Skeletal muscle tissue (tissue), 4 donors: ENCODE data around the gene PLA2G2C. TPM values are rescaled to one million over a fixed set of nuclear protein-coding genes. Genes with fewer than 3 reads are reported as not detected.

Experiments
- H3K27ac ChIP-seq: one replicate; pipeline ENCODE4 v1.7.0; 2013; ENCODE audit warnings: mild to moderate bottlenecking, low read depth, low read length, inconsistent platforms
- H3K27me3 ChIP-seq, 3 donors: one replicate each; pipeline ENCODE4 v1.7.0; 2013; ENCODE audit warnings: low read length in 3 of 3; ENCODE audit not compliant: control insufficient read depth in 3 of 3, insufficient read depth in 3 of 3
- H3K36me3 ChIP-seq, 3 donors: one replicate each; pipeline ENCODE4 v1.7.0; 2013; ENCODE audit warnings: low read length in 3 of 3; ENCODE audit not compliant: control insufficient read depth in 3 of 3, insufficient read depth in 3 of 3
- H3K4me1 ChIP-seq, 3 donors: one replicate each; pipeline ENCODE4 v1.7.0; 2013; ENCODE audit warnings: low read length in 3 of 3, mild to moderate bottlenecking in 3 of 3; ENCODE audit not compliant: control insufficient read depth in 3 of 3, insufficient read depth in 3 of 3
- H3K4me3 ChIP-seq, 3 donors: one replicate each; pipeline ENCODE4 v1.7.0; 2013; ENCODE audit warnings: low read length in 3 of 3
- H3K9ac ChIP-seq, 3 donors: one replicate each; pipeline ENCODE4 v1.7.0; 2013; ENCODE audit warnings: low read length in 3 of 3, mild to moderate bottlenecking in 3 of 3, moderate library complexity in 2 of 3, low read depth in 1 of 3
- H3K9me3 ChIP-seq, 3 donors: one replicate each; pipeline ENCODE4 v1.7.0; 2013; ENCODE audit warnings: low read length in 3 of 3; ENCODE audit not compliant: control insufficient read depth in 3 of 3
- total RNA-seq: library from RNA; depleted of rRNA; stranded (reverse); fragments of >200 nt; gene quantifications from one replicate; pipeline ENCODE4 v1.2.3, GENCODE V29; 2014
- donor health status: Osteomylitis.

The PLA2G2C gene
- total RNA-seq, 1 donor from 2014 or later: not detected

- H3K27ac ChIP-seq: no peak overlapping the region
- H3K27me3 ChIP-seq: peaks cover 0 to 18% (median 3%) of the 10 kb centered on the region in 3 donors
- H3K36me3 ChIP-seq: no peaks in the 10 kb centered on the region
- no peaks in the 10 kb centered on the region for H3K9me3 ChIP-seq
- H3K4me3 ChIP-seq: no peak overlapping the region
- H3K4me1 ChIP-seq: peaks cover 13 to 19% (median 16%) of the 10 kb centered on the region in 3 donors
- no peak overlapping the region for H3K9ac ChIP-seq
Observed at GRCh38 chr1:20150326-20150705, 36.0 kb downstream of the PLA2G2C start.

GRCh38 chr1:20149601-20150325, 36.6 kb downstream of the PLA2G2C start:
- Histone ChIP-seq H3K4me1 (peaks cover 13 to 19% (median 16%) of the 10 kb centered on the region in 3 donors), H3K27me3 (peaks cover 0 to 18% (median 3%) of the 10 kb centered on the region in 3 donors), H3K27ac (no peak overlapping the region), H3K9ac (no peak overlapping the region), H3K4me3 (no peak overlapping the region), H3K36me3 (no peaks in the 10 kb centered on the region), H3K9me3 (no peaks in the 10 kb centered on the region)

- H3K36me3 ChIP-seq: no peaks in the 10 kb centered on the region
- peaks cover 0 to 18% (median 8%) of the 10 kb centered on the region in 3 donors for H3K27me3 ChIP-seq
- no peaks in the 10 kb centered on the region for H3K9me3 ChIP-seq
- H3K27ac ChIP-seq: no peak overlapping the region
- no peak overlapping the region for H3K9ac ChIP-seq
- H3K4me3 ChIP-seq: no peak overlapping the region
- peaks cover 13 to 14% (median 14%) of the 10 kb centered on the region in 3 donors for H3K4me1 ChIP-seq
Observed at GRCh38 chr1:20148571-20149500, 37.5 kb downstream of the PLA2G2C start.

- H3K4me1 ChIP-seq: peaks cover 12 to 13% (median 12%) of the 10 kb centered on the region in 3 donors
- H3K9ac ChIP-seq: no peak overlapping the region
- no peaks in the 10 kb centered on the region for H3K36me3 ChIP-seq
- no peaks in the 10 kb centered on the region for H3K9me3 ChIP-seq
- peaks cover 0 to 20% (median 8%) of the 10 kb centered on the region in 3 donors for H3K27me3 ChIP-seq
- H3K4me3 ChIP-seq: no peak overlapping the region
- H3K27ac ChIP-seq: no peak overlapping the region
Observed at GRCh38 chr1:20147846-20148570, 38.3 kb downstream of the PLA2G2C start.

- no peak overlapping the region for H3K4me3 ChIP-seq
- peaks cover 3 to 23% (median 8%) of the 10 kb centered on the region in 3 donors for H3K27me3 ChIP-seq
- H3K36me3 ChIP-seq: no peaks in the 10 kb centered on the region
- H3K4me1 ChIP-seq: no peaks in the 10 kb centered on the region
- no peak overlapping the region for H3K27ac ChIP-seq
- H3K9ac ChIP-seq: no peak overlapping the region
- no peaks in the 10 kb centered on the region for H3K9me3 ChIP-seq
Observed at GRCh38 chr1:20143734-20144565, 42.4 kb downstream of the PLA2G2C start.

GRCh38 chr1:20143318-20143717, 43.0 kb downstream of the PLA2G2C start:
- Histone ChIP-seq H3K4me1 (no peaks in the 10 kb centered on the region), H3K27ac (no peak overlapping the region), H3K36me3 (no peaks in the 10 kb centered on the region), H3K9me3 (no peaks in the 10 kb centered on the region), H3K27me3 (peaks cover 3 to 19% (median 8%) of the 10 kb centered on the region in 3 donors), H3K9ac (no peak overlapping the region), H3K4me3 (no peak overlapping the region)

GRCh38 chr1:20142001-20142710, 44.2 kb downstream of the PLA2G2C start:
- H3K4me3 ChIP-seq: no peak overlapping the region
- H3K9ac ChIP-seq: no peak overlapping the region
- H3K9me3 ChIP-seq: no peaks in the 10 kb centered on the region
- peaks cover 3 to 19% (median 8%) of the 10 kb centered on the region in 3 donors for H3K27me3 ChIP-seq
- H3K27ac ChIP-seq: no peak overlapping the region
- no peaks in the 10 kb centered on the region for H3K4me1 ChIP-seq
- H3K36me3 ChIP-seq: no peaks in the 10 kb centered on the region

GRCh38 chr1:20141466-20141865, 44.9 kb downstream of the PLA2G2C start:
- Histone ChIP-seq H3K27me3 (peaks cover 3 to 19% (median 8%) of the 10 kb centered on the region in 3 donors), H3K4me3 (no peak overlapping the region), H3K36me3 (no peaks in the 10 kb centered on the region), H3K9ac (no peak overlapping the region), H3K27ac (no peak overlapping the region), H3K4me1 (no peaks in the 10 kb centered on the region), H3K9me3 (no peaks in the 10 kb centered on the region)

GRCh38 chr1:20141001-20141400, 45.3 kb downstream of the PLA2G2C start:
- Histone ChIP-seq H3K9ac (no peak overlapping the region), H3K4me1 (no peaks in the 10 kb centered on the region), H3K27ac (no peak overlapping the region), H3K27me3 (peaks cover 3 to 19% (median 8%) of the 10 kb centered on the region in 3 donors), H3K36me3 (no peaks in the 10 kb centered on the region), H3K9me3 (no peaks in the 10 kb centered on the region), H3K4me3 (no peak overlapping the region)
